Activated CD8-positive, alpha-beta memory T cell treated with anti-CD3 and anti-CD28 coated beads, Interleukin-2, amount 10 ng/mL, durations not matched to agents 7 days and 5 days (primary cell): Measurements from ENCODE around the gene ZKSCAN1. TPM values are rescaled to one million over a fixed set of nuclear protein-coding genes. Genes with fewer than 3 reads are reported as not detected.
A peak's percentile ranks its signal among the peaks of the same experiment; 100 is the strongest.

Source experiments
- ATAC-seq: fragments of 150-1000 bp; cut with Tn5 transposase; one replicate; pipeline ENCODE4 v1.10.0; 2021; ENCODE audit warnings: moderate library complexity
- CTCF ChIA-PET: fragments of 350-600 bp; sonication (Branson Sonifier 250); formaldehyde crosslinking; loops from one replicate; lab custom pipeline; 2021; ENCODE audit warnings: antibody characterized with exemption; lab: Charles Lee
- DNase-seq: peaks from one replicate; pipeline ENCODE4 v3.0.0-alpha.2; 2020
- H3K27ac Mint-ChIP-seq: one replicate; pipeline ENCODE4 v1.8.0; 2021; ENCODE audit warnings: mild to moderate bottlenecking, mixed read lengths
- H3K27me3 Mint-ChIP-seq: one replicate; pipeline ENCODE4 v1.8.0; 2021; ENCODE audit warnings: mixed read lengths
- H3K36me3 Mint-ChIP-seq: one replicate; pipeline ENCODE4 v1.8.0; 2021; ENCODE audit warnings: mild to moderate bottlenecking, mixed read lengths
- H3K4me1 Mint-ChIP-seq: one replicate; pipeline ENCODE4 v1.8.0; 2021; ENCODE audit warnings: mixed read lengths
- H3K4me3 Mint-ChIP-seq: one replicate; pipeline ENCODE4 v1.8.0; 2021; ENCODE audit warnings: mild to moderate bottlenecking, moderate library complexity, mixed read lengths
- H3K9me3 Mint-ChIP-seq: one replicate; pipeline ENCODE4 v1.8.0; 2022; ENCODE audit warnings: low read depth, mixed read lengths
- total RNA-seq, 2 experiments: library from RNA; stranded (reverse); gene quantifications; one replicate each; pipeline ENCODE4 v1.2.3, GENCODE V29; 2021

ZKSCAN1 gene
- total RNA-seq, 2 experiments from 2014 or later = 55.5 to 58.6 TPM

- Mint-ChIP-seq H3K36me3 (peaks cover 3% of the 10 kb centered on the region), H3K4me1 (peaks cover 17% of the 10 kb centered on the region), H3K27me3 (no peaks in the 10 kb centered on the region), H3K9me3 (no peaks in the 10 kb centered on the region), H3K27ac (no peak overlapping the region), H3K4me3 (no peak overlapping the region)
- ATAC-seq (peak; percentile 46), DNase-seq (peak; percentile 45)
- CTCF ChIA-PET = interaction anchor here (0.8 to 6.6 kb wide), 12 partner anchors 15 to 140 kb away, joined by 3 to 82 read pairs (median 4); partner anchors contain the start of genes GJC3 and TRIM4
These were observed 37.8 kb downstream of the ZKSCAN1 start for GRCh38 chr7:100053215-100053614.

- no peak for DNase-seq
- H3K36me3 Mint-ChIP-seq = peaks cover 5% of the 10 kb centered on the region
- no peaks in the 10 kb centered on the region for H3K9me3 Mint-ChIP-seq
- ATAC-seq = no peak
- no peaks in the 10 kb centered on the region for H3K27me3 Mint-ChIP-seq
- H3K27ac Mint-ChIP-seq = no peak overlapping the region
- no peaks in the 10 kb centered on the region for H3K4me1 Mint-ChIP-seq
- no peak overlapping the region for H3K4me3 Mint-ChIP-seq
- CTCF ChIA-PET = interaction anchor here (1.5 kb wide), 1 partner anchor 11 kb away, joined by 4 read pairs; no protein-coding TSS in a partner anchor
These were observed 41.6 kb downstream of the ZKSCAN1 start for GRCh38 chr7:100057006-100057405.

GRCh38 chr7:100059251-100059739 is 43.9 kb downstream of the ZKSCAN1 start:
- ATAC-seq (no peak), DNase-seq (no peak)
- no peaks in the 10 kb centered on the region for H3K4me1 Mint-ChIP-seq
- no peak overlapping the region for H3K4me3 Mint-ChIP-seq
- H3K36me3 Mint-ChIP-seq = peaks cover 12% of the 10 kb centered on the region
- H3K27me3 Mint-ChIP-seq = no peaks in the 10 kb centered on the region
- CTCF ChIA-PET = interaction anchor here (1.1 to 1.6 kb wide), 3 partner anchors 30 to 80 kb away, joined by 3 to 5 read pairs (median 4); no protein-coding TSS in a partner anchor
- no peaks in the 10 kb centered on the region for H3K9me3 Mint-ChIP-seq
- no peak overlapping the region for H3K27ac Mint-ChIP-seq

DNA sequence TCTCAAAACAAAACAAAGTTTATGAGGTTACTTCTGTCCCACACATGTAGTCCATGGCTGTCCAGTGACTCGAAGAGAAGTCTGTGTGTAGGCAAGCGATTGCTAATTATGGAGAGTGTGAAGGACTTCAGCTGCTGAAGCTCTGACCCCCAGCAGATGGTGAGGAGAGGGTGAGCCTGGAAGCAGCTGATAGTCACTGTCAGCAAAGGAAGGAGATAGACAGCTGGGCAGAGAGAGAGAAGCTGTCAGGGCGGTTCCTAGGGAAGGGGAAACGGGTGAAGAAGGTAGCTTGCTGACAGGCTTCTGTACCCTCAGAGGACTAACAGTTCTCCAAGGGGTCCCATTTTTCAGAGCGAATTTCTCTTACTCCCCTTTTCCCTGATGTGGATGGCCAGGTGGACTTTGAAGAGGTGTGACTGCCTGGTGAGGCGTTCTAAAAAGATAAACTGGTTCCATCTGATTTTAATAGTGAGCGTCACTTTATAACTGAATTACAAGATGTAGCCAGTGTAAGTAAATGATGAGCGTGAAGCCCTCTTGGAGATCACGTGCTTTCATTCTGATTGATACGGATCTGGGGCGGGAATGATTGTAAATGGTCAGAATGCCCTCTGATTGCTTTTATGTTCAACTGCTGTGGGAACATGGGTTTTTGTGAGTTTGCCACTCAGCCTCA is 46.3 kb downstream of the ZKSCAN1 start:
- Mint-ChIP-seq H3K4me3 (no peak overlapping the region), H3K4me1 (no peaks in the 10 kb centered on the region), H3K9me3 (no peaks in the 10 kb centered on the region), H3K27me3 (no peaks in the 10 kb centered on the region), H3K36me3 (peaks cover 23% of the 10 kb centered on the region), H3K27ac (no peak overlapping the region)
- CTCF ChIA-PET = interaction anchor here (1.2 kb wide), 1 partner anchor 12 kb away, joined by 4 read pairs; the partner anchor contains the start of gene ZSCAN21
- no peak for ATAC-seq
- DNase-seq = no peak

GRCh38 chr7:100063376-100063775 is 48.0 kb downstream of the ZKSCAN1 start:
- H3K36me3 Mint-ChIP-seq = peaks cover 31% of the 10 kb centered on the region
- H3K9me3 Mint-ChIP-seq = no peaks in the 10 kb centered on the region
- H3K27ac Mint-ChIP-seq = no peak overlapping the region

GRCh38 chr7:100064162-100064561 is 48.8 kb downstream of the ZKSCAN1 start:
- peaks cover 31% of the 10 kb centered on the region for H3K36me3 Mint-ChIP-seq
- H3K4me3 Mint-ChIP-seq = no peak overlapping the region
- H3K9me3 Mint-ChIP-seq = no peaks in the 10 kb centered on the region
- no peak overlapping the region for H3K27ac Mint-ChIP-seq
- no peaks in the 10 kb centered on the region for H3K27me3 Mint-ChIP-seq
- CTCF ChIA-PET = interaction anchor here (0.9 to 1.2 kb wide), 2 partner anchors 56 to 70 kb away, joined by 3 read pairs; no protein-coding TSS in a partner anchor
- ATAC-seq (no peak), DNase-seq (no peak)
- H3K4me1 Mint-ChIP-seq = no peaks in the 10 kb centered on the region

More at GRCh38 chr7:100063376-100063775, 48.0 kb downstream of the ZKSCAN1 start:
- no peaks in the 10 kb centered on the region for H3K4me1 Mint-ChIP-seq
- DNase-seq = no peak
- no peaks in the 10 kb centered on the region for H3K27me3 Mint-ChIP-seq
- H3K4me3 Mint-ChIP-seq = no peak overlapping the region
- CTCF ChIA-PET = interaction anchor here (1.2 kb wide), 1 partner anchor 55 kb away, joined by 3 read pairs; no protein-coding TSS in a partner anchor
- no peak for ATAC-seq

- Mint-ChIP-seq H3K4me3 (no peak overlapping the region), H3K9me3 (peaks cover 5% of the 10 kb centered on the region), H3K27me3 (no peaks in the 10 kb centered on the region), H3K4me1 (no peaks in the 10 kb centered on the region), H3K36me3 (peaks cover 43% of the 10 kb centered on the region), H3K27ac (no peak overlapping the region)
- DNase-seq (no peak), ATAC-seq (no peak)
- CTCF ChIA-PET = interaction anchor here (0.8 kb wide), 1 partner anchor 68 kb away, joined by 3 read pairs; no protein-coding TSS in a partner anchor
These were observed 50.2 kb downstream of the ZKSCAN1 start for GRCh38 chr7:100065452-100066186.

DNA sequence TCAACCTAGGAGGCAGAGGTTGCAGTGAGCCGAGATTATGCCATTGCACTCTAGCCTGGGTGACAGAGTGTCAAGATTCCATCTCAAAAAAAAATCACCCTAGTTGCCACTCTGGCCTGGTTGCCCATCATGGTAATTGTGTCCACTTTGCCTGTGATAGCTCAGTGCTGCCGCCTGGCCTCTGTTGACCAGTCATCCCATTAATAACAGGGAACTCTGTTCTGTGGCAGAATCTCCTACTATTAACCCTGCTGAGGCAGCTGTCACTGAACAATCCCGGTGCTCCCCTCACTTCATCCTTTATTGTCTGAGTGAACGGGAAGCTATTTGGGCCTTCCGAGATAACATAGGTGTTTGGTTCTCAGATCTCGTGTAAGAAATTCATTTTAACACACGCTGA is 51.6 kb downstream of the ZKSCAN1 start:
- CTCF ChIA-PET = interaction anchor here (1.2 to 1.5 kb wide), 3 partner anchors 9 to 63 kb away, joined by 4 to 5 read pairs (median 5); no protein-coding TSS in a partner anchor
- H3K9me3 Mint-ChIP-seq = peaks cover 18% of the 10 kb centered on the region
- ATAC-seq (no peak), DNase-seq (no peak)
- H3K4me3 Mint-ChIP-seq = no peak overlapping the region
- no peaks in the 10 kb centered on the region for H3K4me1 Mint-ChIP-seq
- H3K27me3 Mint-ChIP-seq = no peaks in the 10 kb centered on the region
- peaks cover 54% of the 10 kb centered on the region for H3K36me3 Mint-ChIP-seq
- H3K27ac Mint-ChIP-seq = no peak overlapping the region

DNA sequence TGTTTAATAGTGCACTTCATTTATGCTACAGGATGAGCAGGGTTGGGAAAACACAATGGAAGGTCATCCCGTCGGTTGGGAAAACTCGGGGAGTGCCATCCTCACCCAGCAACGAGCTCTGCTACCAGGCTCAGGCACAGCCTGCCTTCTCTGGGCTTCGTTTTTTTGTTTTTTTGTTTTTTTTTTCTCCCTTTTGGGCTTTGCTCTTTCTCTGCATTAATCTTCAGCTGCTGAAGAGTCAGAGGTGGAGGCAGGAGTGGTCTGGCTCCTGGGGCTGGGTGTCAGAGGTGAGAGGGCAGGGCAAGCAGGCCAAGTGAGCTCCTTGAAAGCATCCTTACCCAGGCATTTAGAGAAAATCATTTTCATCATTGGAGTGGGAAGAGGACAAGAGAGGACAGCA is 54.6 kb downstream of the ZKSCAN1 start:
- H3K27me3 Mint-ChIP-seq = no peaks in the 10 kb centered on the region
- H3K4me3 Mint-ChIP-seq = no peak overlapping the region
- no peaks in the 10 kb centered on the region for H3K4me1 Mint-ChIP-seq
- H3K9me3 Mint-ChIP-seq = peaks cover 26% of the 10 kb centered on the region
- peaks cover 72% of the 10 kb centered on the region for H3K36me3 Mint-ChIP-seq
- ATAC-seq (no peak), DNase-seq (no peak)
- no peak overlapping the region for H3K27ac Mint-ChIP-seq
- CTCF ChIA-PET = interaction anchor here (1.2 to 1.3 kb wide), 3 partner anchors 9 to 61 kb away, joined by 3 to 5 read pairs (median 3); partner anchors contain the start of gene ZNF3

DNA sequence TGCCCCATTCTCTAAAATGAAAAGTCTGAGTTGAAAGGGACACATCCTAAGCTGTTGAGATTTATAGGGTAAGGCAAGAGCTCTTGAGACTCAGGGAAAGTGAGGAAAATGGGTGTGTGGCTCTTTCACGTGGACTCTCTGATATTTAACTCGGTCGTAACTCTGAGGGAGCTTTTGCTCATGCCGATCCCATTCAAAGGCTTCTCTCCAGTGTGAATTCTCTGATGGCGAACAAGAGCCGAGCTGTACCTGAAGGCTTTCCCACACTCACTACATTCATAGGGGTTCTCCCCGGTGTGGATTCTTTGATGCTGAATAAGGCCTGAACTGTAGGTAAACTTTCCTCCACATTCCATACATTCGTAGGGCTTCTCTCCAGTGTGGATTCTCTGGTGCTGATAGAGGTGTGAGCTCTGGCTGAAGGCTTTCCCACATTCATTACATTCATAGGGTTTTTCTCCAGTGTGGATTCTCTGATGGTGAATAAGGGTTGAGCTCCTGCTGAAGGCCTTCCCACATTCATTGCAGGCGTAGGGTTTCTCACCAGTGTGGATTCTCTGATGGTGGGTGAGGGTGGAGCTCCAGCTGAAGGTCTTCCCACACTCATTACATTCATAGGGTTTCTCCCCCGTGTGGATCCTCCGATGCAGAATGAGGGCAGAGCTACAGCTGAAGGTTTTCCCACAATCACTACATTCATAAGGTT is 55.8 kb downstream of the ZKSCAN1 start:
- Mint-ChIP-seq H3K9me3 (peaks cover 26% of the 10 kb centered on the region), H3K27me3 (no peaks in the 10 kb centered on the region), H3K36me3 (peaks cover 78% of the 10 kb centered on the region), H3K4me3 (no peak overlapping the region), H3K27ac (no peak overlapping the region), H3K4me1 (no peaks in the 10 kb centered on the region)
- CTCF ChIA-PET = interaction anchor here (1.1 to 1.5 kb wide), 5 partner anchors 10 to 77 kb away, joined by 3 read pairs; partner anchors contain the start of gene ZNF3
- ATAC-seq (no peak), DNase-seq (no peak)

GRCh38 chr7:100072462-100072861 is 57.1 kb downstream of the ZKSCAN1 start:
- no peaks in the 10 kb centered on the region for H3K4me1 Mint-ChIP-seq
- peaks cover 26% of the 10 kb centered on the region for H3K9me3 Mint-ChIP-seq
- no peaks in the 10 kb centered on the region for H3K27me3 Mint-ChIP-seq
- H3K4me3 Mint-ChIP-seq = no peak overlapping the region
- CTCF ChIA-PET = no interaction called here
- peaks cover 83% of the 10 kb centered on the region for H3K36me3 Mint-ChIP-seq
- no peak overlapping the region for H3K27ac Mint-ChIP-seq
- DNase-seq (no peak), ATAC-seq (no peak)

GRCh38 chr7:100074841-100075240 is 59.4 kb downstream of the ZKSCAN1 start:
- Mint-ChIP-seq H3K4me3 (no peak overlapping the region), H3K36me3 (peaks cover 85% of the 10 kb centered on the region), H3K27ac (no peak overlapping the region), H3K4me1 (peaks cover 8% of the 10 kb centered on the region), H3K9me3 (peaks cover 26% of the 10 kb centered on the region), H3K27me3 (no peaks in the 10 kb centered on the region)
- ATAC-seq (no peak), DNase-seq (no peak)
- CTCF ChIA-PET = interaction anchor here (1.4 kb wide), 1 partner anchor 80 kb away, joined by 4 read pairs; no protein-coding TSS in a partner anchor
